Subcutaneous abdominal adipose tissue (tissue), 5 donors: Measurements from ENCODE around the gene CTNNB1.

ENCODE experiments used
- H3K27ac ChIP-seq: one replicate; pipeline ENCODE4 v1.7.0; 2013; ENCODE audit warnings: low read depth, mild to moderate bottlenecking, inconsistent platforms, low read length, moderate library complexity
- H3K27me3 ChIP-seq, 5 donors: one replicate each; pipeline ENCODE4 v1.7.0; 2013; ENCODE audit warnings: low read length in 5 of 5, inconsistent platforms in 1 of 5; ENCODE audit not compliant: control insufficient read depth in 5 of 5, insufficient read depth in 4 of 5
- H3K36me3 ChIP-seq, 5 donors: one replicate each; pipeline ENCODE4 v1.7.0; 2013; ENCODE audit warnings: low read length in 5 of 5; ENCODE audit not compliant: control insufficient read depth in 5 of 5, insufficient read depth in 5 of 5
- H3K4me1 ChIP-seq, 5 donors: one replicate each; pipeline ENCODE4 v1.7.0; 2013; ENCODE audit warnings: low read length in 5 of 5, mild to moderate bottlenecking in 3 of 5, moderate library complexity in 1 of 5; ENCODE audit not compliant: control insufficient read depth in 5 of 5, insufficient read depth in 5 of 5
- H3K4me3 ChIP-seq, 5 donors: one replicate each; pipeline ENCODE4 v1.7.0; 2013; ENCODE audit warnings: low read length in 5 of 5, low read depth in 1 of 5
- H3K9ac ChIP-seq, 5 donors: one replicate each; pipeline ENCODE4 v1.7.0; 2013; ENCODE audit warnings: low read length in 5 of 5, mild to moderate bottlenecking in 4 of 5, moderate library complexity in 3 of 5
- H3K9me3 ChIP-seq, 5 donors: one replicate each; pipeline ENCODE4 v1.7.0; 2013; ENCODE audit warnings: low read length in 5 of 5; ENCODE audit not compliant: control insufficient read depth in 5 of 5
- donor health status: healthy.
- donor health status: healthy.
- donor health status: healthy.
- donor health status: healthy.
- donor health status: healthy.

The CTNNB1 gene

DNA sequence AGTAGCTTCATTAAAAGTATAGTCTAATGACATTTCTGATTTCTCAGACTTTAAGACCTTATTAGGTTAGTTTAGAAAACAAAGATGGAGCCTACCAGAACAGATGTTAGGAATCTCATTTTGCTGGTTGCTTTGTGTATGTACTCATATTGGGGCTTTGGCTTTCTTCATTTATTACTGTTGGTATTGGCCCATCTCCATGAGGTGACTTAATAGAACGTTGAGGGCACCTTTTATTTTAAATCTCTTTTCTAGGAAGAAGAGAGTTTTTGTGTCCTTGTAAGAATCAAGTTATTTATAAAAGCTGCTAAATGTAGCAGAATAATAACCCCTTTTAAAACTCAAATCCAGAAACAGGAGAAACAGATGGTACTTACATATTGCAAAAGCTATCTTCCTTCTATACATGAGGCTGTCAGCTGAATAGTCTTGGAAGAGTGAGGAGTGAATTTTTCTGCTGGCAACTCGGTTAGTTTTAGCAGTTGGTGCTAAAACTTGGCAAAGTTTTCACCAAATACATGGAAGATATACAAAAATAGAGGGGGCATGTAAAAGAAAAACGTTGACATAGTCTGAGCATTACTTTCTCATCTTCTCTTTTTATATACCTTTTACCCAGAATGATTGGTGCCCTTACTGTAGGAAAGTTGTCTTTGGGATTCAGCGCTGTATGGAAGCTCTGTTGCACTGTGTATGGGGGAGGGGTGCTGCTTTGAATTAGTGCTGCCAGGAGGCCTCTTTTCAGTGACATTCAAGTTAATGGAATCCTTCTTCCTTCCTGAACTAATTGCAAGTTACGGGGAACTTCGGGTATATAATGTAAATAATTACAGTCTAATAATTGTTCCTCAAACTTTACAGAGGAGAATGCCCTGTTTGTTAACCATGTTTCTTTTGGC, 35.8 kb downstream of the CTNNB1 start:
- H3K36me3 ChIP-seq, result peaks cover 78 to 89% (median 81%) of the 10 kb centered on the region in 5 donors
- no peaks in the 10 kb centered on the region for H3K27me3 ChIP-seq
- no peak overlapping the region for H3K9ac ChIP-seq
- H3K4me3 ChIP-seq, result no peak overlapping the region
- peaks cover 0 to 5% (median 0%) of the 10 kb centered on the region in 5 donors for H3K4me1 ChIP-seq
- H3K27ac ChIP-seq, result no peak overlapping the region
- no peaks in the 10 kb centered on the region for H3K9me3 ChIP-seq

DNA sequence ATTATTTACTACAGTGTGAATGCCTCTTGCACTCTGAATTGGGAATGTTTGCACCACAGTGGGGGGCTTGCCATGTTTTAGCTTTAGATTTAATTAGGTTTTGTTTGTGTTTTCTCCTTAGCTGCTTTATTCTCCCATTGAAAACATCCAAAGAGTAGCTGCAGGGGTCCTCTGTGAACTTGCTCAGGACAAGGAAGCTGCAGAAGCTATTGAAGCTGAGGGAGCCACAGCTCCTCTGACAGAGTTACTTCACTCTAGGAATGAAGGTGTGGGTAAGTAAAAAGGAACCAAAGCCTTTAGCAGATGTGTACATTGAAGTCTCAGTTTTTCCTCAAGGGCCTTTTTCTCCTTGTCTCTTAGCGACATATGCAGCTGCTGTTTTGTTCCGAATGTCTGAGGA, 36.9 kb downstream of the CTNNB1 start:
- Histone ChIP-seq H3K27me3 (no peaks in the 10 kb centered on the region), H3K9ac (no peak overlapping the region), H3K4me1 (peaks cover 0 to 5% (median 0%) of the 10 kb centered on the region in 5 donors), H3K27ac (no peak overlapping the region), H3K4me3 (no peak overlapping the region), H3K36me3 (peaks cover 73 to 93% (median 87%) of the 10 kb centered on the region in 5 donors), H3K9me3 (no peaks in the 10 kb centered on the region)

DNA sequence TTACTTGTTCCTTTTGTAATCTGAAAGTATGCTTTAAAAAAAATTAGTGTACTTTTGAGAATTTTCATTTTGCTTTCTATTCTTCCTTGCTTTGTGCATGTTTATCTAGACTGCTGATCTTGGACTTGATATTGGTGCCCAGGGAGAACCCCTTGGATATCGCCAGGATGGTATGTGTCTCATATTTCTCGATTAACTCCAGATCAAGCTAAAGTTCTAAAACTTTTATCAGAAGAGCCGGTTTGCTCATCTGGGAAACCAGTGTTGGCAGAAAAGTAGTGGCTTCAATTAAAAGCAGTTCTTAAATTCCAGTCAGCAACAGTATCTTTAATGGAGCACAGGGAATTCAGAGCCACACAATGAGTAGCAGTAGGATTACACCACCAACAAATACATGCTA, 38.6 kb downstream of the CTNNB1 start:
- Histone ChIP-seq H3K9ac (no peak overlapping the region), H3K4me3 (no peak overlapping the region), H3K9me3 (no peaks in the 10 kb centered on the region), H3K4me1 (peaks cover 0 to 5% (median 0%) of the 10 kb centered on the region in 5 donors), H3K27ac (no peak overlapping the region), H3K36me3 (peaks cover 74 to 92% (median 84%) of the 10 kb centered on the region in 5 donors), H3K27me3 (no peaks in the 10 kb centered on the region)

DNA sequence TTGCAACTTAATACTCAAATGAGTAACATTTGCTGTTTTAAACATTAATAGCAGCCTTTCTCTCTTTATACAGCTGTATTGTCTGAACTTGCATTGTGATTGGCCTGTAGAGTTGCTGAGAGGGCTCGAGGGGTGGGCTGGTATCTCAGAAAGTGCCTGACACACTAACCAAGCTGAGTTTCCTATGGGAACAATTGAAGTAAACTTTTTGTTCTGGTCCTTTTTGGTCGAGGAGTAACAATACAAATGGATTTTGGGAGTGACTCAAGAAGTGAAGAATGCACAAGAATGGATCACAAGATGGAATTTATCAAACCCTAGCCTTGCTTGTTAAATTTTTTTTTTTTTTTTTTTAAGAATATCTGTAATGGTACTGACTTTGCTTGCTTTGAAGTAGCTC, 40.3 kb downstream of the CTNNB1 start:
- no peaks in the 10 kb centered on the region for H3K27me3 ChIP-seq
- H3K9me3 ChIP-seq, result no peaks in the 10 kb centered on the region
- H3K4me1 ChIP-seq, result peaks cover 0 to 5% (median 0%) of the 10 kb centered on the region in 5 donors
- H3K27ac ChIP-seq, result no peak overlapping the region
- no peak overlapping the region for H3K4me3 ChIP-seq
- H3K36me3 ChIP-seq, result peaks cover 60 to 78% (median 71%) of the 10 kb centered on the region in 5 donors
- no peak overlapping the region for H3K9ac ChIP-seq

DNA sequence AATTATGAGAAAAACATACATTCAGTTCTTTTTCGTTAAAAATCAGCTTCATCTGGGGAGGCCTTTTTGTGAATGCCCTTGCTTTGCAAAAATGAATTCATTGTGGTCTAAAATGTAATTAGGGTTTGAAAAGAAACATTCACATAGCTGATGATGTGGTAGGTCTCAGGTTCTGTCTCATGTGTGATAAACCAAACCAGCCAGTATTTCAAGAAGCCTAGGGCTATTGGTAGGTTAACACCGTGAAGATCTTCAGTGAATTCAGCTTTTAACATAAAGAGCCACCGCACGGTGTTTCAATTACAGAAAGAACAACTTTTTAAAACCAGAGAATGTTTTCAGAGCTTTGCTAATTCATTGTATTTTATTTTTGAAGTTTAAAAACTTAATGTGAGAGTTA, 41.9 kb downstream of the CTNNB1 start:
- Histone ChIP-seq H3K27me3 (no peaks in the 10 kb centered on the region), H3K36me3 (peaks cover 47 to 78% (median 61%) of the 10 kb centered on the region in 5 donors), H3K9ac (no peak overlapping the region), H3K27ac (no peak overlapping the region), H3K4me1 (peaks cover 0 to 5% (median 0%) of the 10 kb centered on the region in 5 donors), H3K4me3 (no peak overlapping the region), H3K9me3 (no peaks in the 10 kb centered on the region)

DNA sequence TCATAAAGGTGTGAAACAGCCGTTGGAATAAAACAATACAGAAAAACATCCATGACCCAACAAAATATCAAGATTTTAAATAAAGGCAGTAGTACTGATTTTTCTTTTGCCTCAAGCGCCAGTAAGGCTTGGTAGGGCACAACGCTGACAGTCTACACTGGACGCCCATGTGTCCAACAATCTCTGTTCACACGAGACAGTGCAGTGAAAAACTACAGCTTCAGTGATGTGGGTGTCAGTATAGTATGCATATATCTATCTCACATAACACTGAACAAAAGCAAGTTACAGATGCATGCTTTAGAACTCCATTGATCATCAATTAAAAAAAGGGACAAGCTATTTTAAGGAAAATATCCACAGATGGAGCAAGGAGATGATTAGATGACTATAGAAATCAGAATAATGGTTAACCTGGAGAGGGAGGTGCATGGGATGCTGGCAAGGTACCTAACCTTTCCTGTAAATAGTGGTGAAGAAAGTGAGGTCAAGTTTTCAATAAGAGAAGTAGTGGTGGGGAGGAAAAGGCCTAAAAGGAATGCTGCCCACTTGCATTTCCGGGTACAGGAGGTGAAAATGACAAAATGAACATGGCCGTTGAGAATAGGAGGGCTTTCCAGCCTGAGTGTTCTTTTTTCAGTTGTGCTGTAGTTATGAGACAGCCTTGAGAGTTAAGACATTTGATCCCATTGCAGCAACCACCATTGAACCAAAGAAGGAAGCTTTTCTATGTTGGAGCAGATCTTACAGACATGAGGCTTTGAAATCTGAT, 42.7 kb downstream of the CTNNB1 start:
- Histone ChIP-seq H3K27me3 (no peaks in the 10 kb centered on the region), H3K4me1 (peaks cover 0 to 5% (median 0%) of the 10 kb centered on the region in 5 donors), H3K27ac (no peak overlapping the region), H3K9me3 (no peaks in the 10 kb centered on the region), H3K9ac (no peak overlapping the region), H3K36me3 (peaks cover 39 to 74% (median 53%) of the 10 kb centered on the region in 5 donors), H3K4me3 (no peak overlapping the region)

DNA sequence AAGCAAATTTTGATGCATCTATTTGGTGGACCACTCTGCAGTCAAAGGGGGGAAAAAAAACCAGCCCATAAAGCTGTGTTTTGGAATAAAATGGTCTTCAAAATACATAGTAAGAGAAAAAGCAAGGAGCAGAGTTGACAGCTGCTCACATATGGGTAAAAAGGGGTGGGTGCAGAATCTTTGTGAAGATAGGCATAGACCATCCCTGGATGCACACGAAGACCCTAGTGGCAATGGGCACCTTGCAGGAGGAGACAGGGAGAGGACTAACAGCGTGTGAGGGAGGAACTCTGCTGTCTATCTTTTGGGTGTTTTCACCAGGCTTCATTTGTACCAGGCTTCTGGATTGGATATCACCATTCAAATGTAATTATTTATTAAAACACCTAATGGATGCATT, 43.9 kb downstream of the CTNNB1 start:
- H3K4me3 ChIP-seq, result no peak overlapping the region
- no peak overlapping the region for H3K27ac ChIP-seq
- no peaks in the 10 kb centered on the region for H3K27me3 ChIP-seq
- no peak overlapping the region for H3K9ac ChIP-seq
- peaks cover 28 to 63% (median 41%) of the 10 kb centered on the region in 5 donors for H3K36me3 ChIP-seq
- no peaks in the 10 kb centered on the region for H3K9me3 ChIP-seq
- H3K4me1 ChIP-seq, result peaks cover 0 to under 1% (median 0%) of the 10 kb centered on the region in 5 donors

DNA sequence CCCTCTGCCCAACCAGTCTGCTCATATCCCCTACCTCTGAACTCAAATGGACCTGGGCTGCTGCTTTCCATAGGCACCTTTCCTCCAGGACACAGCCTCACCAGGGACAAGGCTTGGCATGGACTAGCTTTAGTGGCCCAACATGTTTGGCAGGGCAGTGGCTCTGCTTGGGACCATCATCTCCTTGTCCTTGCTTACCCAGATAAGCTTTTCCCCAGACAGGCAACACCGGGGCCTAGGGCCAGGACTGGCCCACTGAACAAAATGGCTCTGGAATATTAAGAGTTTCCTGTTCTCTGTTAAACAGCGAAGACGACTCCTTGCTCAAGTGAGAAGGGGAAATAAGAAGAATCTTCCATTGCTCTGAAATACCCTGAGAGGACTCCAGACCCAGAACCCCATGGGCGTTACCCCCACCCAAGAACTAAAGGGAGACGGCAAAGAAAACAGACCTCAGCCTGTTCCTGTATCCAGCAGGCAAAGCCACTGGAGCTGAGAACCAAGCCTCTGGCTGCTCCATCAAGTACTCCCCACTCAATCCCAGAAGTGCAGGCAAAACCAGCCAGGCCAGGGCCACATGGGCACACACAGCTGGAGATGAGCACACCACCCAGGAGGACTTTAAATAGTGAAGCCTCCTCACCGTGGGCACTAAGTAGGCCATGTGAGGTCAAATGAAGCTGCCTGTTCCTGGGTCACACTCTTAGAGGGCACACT, 45.5 kb downstream of the CTNNB1 start:
- Histone ChIP-seq H3K4me1 (peaks cover 0 to 5% (median 0%) of the 10 kb centered on the region in 5 donors), H3K9me3 (no peaks in the 10 kb centered on the region), H3K4me3 (no peak overlapping the region), H3K9ac (no peak overlapping the region), H3K27ac (no peak overlapping the region), H3K27me3 (no peaks in the 10 kb centered on the region), H3K36me3 (peaks cover 17 to 47% (median 26%) of the 10 kb centered on the region in 5 donors)

DNA sequence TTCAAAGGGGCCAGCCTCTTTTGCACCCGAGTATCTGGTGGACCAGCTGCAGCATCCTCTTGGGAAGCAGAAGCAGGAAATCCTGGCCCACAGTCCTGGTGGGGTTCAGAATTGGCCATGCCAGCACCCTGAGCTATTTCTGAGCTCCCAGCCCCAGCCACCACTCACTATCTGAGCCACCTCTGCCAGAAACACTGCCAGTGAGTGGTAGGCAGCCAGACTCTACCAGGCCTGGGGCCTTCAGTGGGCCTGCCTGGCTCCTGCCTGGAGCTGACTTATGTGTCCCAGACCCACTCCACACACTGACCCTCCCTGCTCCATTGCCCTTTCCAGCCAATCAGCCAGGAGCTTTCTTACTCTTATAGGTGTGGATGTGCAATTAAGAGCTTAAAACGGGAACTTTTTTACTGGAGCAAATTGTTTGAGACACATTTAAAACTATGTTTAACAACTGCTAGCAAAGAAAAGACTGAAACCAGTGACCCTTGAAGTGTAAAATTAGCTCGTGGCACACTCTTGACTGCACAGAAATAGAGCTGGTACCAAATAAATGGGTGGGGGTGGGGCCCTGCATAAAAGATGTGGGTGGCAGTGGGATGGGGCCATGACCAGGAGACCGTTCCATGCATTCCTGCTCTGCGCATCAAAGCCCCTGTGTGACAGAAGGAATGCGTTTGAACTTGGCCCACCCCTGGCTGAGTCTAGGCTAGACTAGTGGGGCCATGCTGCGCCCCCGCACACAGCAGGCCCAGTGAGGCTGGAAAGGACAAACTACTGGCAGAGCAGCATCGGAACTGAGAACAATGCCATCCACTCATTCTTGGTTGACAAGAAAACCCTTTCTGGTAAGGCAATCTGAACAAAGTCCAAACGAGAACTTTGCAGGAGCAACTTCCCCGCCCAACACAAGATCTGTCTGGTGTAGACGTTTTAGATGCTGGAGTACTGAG, 48.0 kb downstream of the CTNNB1 start:
- peaks cover 0 to 25% (median 16%) of the 10 kb centered on the region in 5 donors for H3K36me3 ChIP-seq
- no peaks in the 10 kb centered on the region for H3K27me3 ChIP-seq
- no peak overlapping the region for H3K4me3 ChIP-seq
- peaks cover 0 to 7% (median 0%) of the 10 kb centered on the region in 5 donors for H3K4me1 ChIP-seq
- H3K9me3 ChIP-seq, result no peaks in the 10 kb centered on the region
- no peak overlapping the region for H3K9ac ChIP-seq
- H3K27ac ChIP-seq, result no peak overlapping the region
